Left hindlimb (tissue), 1 donor: Measurements from ENCODE around the gene DDX39A.

Experiments used
- DNase-seq: peaks from one replicate; pipeline ENCODE4 v3.0.0-alpha.2; 2018

DDX39A gene

GRCh38 chr19:14433554-14434501, 14.7 kb upstream of the DDX39A start:
- peak; percentile 48 for DNase-seq

- DNase-seq = peak; percentile 73
Measured at GRCh38 chr19:14432791-14433553, 13.8 kb upstream of the DDX39A start, which contains the start of gene PKN1. TSS of gene PKN1 (plus strand) at chr19:14433306. CDS start at chr19:14433522, 216 bp downstream.

- DNase-seq = no peak
Measured at GRCh38 chr19:14430712-14431111, 11.6 kb upstream of the DDX39A start.

- no peak for DNase-seq
Measured at GRCh38 chr19:14428882-14429416, 9.8 kb upstream of the DDX39A start.

GRCh38 chr19:14427461-14427860, 8.3 kb upstream of the DDX39A start:
- no peak for DNase-seq

GRCh38 chr19:14425696-14426138, 6.6 kb upstream of the DDX39A start:
- DNase-seq = no peak

- peak; percentile 90 for DNase-seq
Measured at GRCh38 chr19:14418856-14419105, 360 bp downstream of the DDX39A start.

- no peak for DNase-seq
Measured at GRCh38 chr19:14416817-14417231, 2.3 kb downstream of the DDX39A start.

GRCh38 chr19:14414926-14415690, 4.0 kb downstream of the DDX39A start:
- no peak for DNase-seq

- no peak for DNase-seq
Measured at GRCh38 chr19:14413693-14414181, 5.4 kb downstream of the DDX39A start.

- no peak for DNase-seq
Measured at GRCh38 chr19:14412996-14413692, 6.0 kb downstream of the DDX39A start.

GRCh38 chr19:14412324-14412995, 6.7 kb downstream of the DDX39A start:
- DNase-seq = no peak

- DNase-seq = no peak
Measured at GRCh38 chr19:14411938-14412245, 7.2 kb downstream of the DDX39A start.

- no peak for DNase-seq
Measured at GRCh38 chr19:14411161-14411937, 7.8 kb downstream of the DDX39A start.

- DNase-seq = no peak
Measured at GRCh38 chr19:14410091-14411051, 8.8 kb downstream of the DDX39A start.

GRCh38 chr19:14409146-14410023, 9.8 kb downstream of the DDX39A start:
- DNase-seq = no peak

GRCh38 chr19:14408491-14409145, 10.5 kb downstream of the DDX39A start:
- no peak for DNase-seq
